Bronchial epithelial cell (primary cell): ENCODE data around the gene TMCC1. TPM values are rescaled to one million over a fixed set of nuclear protein-coding genes. Genes with fewer than 3 reads are reported as not detected.
"Not testable (repeated sequence)": the region's sequence is repeated elsewhere in the genome, so short reads cannot be mapped to it uniquely, and the experiment has no call there.

ENCODE experiments used
- DNase-seq: peaks from one replicate; pipeline ENCODE4 v3.0.0-alpha.2; 2010; ENCODE audit warnings: low read depth
- FAIRE-seq: peaks from 2 replicates; lab custom pipeline; 2011; peaks lifted over from hg19 to GRCh38; lab: Jason Lieb, UNC
- H3K27me3 ChIP-seq: 2 replicates; pipeline ENCODE4 v1.5.1; 2011; ENCODE audit warnings: low read length; ENCODE audit not compliant: control insufficient read depth, insufficient read depth
- H3K36me3 ChIP-seq: 2 replicates; pipeline ENCODE4 v1.5.1; 2011; ENCODE audit warnings: low read length; ENCODE audit not compliant: control insufficient read depth, insufficient read depth
- H3K4me3 ChIP-seq: 2 replicates; pipeline ENCODE4 v1.5.1; 2011; ENCODE audit warnings: mild to moderate bottlenecking, low read depth, low read length, control low read depth
- total RNA-seq: library from RNA; depleted of rRNA; stranded (reverse); fragments of >200 nt; gene quantifications from 2 replicates; pipeline ENCODE4 v1.2.1, GENCODE V29; 2014
- TF ChIP-seq, protein P1 (sequence below): IDR thresholded peaks from 2 replicates; pipeline ENCODE4 v1.5.1; 2011; ENCODE audit warnings: mild to moderate bottlenecking, moderate library complexity, low read length, control low read depth, inconsistent platforms; ENCODE audit not compliant: insufficient read depth, severe bottlenecking

TMCC1 gene
- total RNA-seq, 1 donor from 2014 or later, result 18.2 TPM

DNA sequence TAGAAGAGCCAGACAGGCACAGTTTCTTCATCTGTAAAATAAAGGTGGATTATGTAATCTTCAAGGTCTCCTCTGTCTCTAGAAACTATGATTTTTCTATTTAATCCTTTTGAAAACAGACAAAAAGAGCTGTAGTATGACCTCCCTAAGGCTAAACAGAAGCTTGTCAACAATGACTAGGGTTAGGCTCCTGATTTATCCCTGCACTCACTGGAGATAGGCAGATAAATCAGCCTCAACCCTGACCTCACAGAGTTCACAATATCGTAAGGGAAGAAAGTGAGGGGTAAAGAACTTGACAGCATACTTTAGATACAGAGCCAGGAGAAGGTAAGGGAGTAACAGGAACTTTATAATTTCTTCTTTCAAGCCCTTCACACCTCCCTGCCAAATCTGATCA, 124.8 kb downstream of the TMCC1 start:
- TF ChIP-seq, protein P1, sequence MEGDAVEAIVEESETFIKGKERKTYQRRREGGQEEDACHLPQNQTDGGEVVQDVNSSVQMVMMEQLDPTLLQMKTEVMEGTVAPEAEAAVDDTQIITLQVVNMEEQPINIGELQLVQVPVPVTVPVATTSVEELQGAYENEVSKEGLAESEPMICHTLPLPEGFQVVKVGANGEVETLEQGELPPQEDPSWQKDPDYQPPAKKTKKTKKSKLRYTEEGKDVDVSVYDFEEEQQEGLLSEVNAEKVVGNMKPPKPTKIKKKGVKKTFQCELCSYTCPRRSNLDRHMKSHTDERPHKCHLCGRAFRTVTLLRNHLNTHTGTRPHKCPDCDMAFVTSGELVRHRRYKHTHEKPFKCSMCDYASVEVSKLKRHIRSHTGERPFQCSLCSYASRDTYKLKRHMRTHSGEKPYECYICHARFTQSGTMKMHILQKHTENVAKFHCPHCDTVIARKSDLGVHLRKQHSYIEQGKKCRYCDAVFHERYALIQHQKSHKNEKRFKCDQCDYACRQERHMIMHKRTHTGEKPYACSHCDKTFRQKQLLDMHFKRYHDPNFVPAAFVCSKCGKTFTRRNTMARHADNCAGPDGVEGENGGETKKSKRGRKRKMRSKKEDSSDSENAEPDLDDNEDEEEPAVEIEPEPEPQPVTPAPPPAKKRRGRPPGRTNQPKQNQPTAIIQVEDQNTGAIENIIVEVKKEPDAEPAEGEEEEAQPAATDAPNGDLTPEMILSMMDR, result no peak
- DNase-seq, result no peak
- Histone ChIP-seq H3K27me3 (no peaks in the 10 kb centered on the region), H3K36me3 (no peaks in the 10 kb centered on the region), H3K4me3 (no peak overlapping the region)
- FAIRE-seq, result no peak

- FAIRE-seq, result no peak
- H3K27me3 ChIP-seq, result no peaks in the 10 kb centered on the region
- TF ChIP-seq, protein P1, result no peak
Observed at GRCh38 chr3:129766135-129766534, 127.4 kb downstream of the TMCC1 start.

DNA sequence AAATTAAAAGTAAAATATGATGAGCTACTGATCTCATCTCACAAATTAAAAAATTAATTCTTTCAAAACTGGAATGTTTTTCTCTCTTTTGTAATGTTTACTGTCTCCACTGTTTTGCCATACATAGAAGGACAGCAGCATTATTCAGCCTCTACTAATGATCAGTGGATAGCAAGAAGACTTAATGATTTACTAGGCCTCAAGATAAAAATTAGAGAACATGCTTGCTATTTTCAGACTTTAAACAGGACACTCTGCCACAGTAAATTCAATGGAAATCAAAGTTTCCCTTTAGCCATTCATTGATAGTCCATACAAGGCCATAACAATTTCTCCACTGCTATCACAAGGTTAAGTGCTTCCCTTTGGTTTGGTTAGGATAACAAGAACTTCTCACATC, 129.4 kb downstream of the TMCC1 start:
- DNase-seq (no peak), FAIRE-seq (no peak)
- TF ChIP-seq, protein P1, result no peak
- Histone ChIP-seq H3K4me3 (no peak overlapping the region), H3K27me3 (no peaks in the 10 kb centered on the region), H3K36me3 (no peaks in the 10 kb centered on the region)

More at GRCh38 chr3:129766135-129766534, 127.4 kb downstream of the TMCC1 start:
- no peak overlapping the region for H3K4me3 ChIP-seq
- no peak for DNase-seq
- H3K36me3 ChIP-seq, result no peaks in the 10 kb centered on the region

DNA sequence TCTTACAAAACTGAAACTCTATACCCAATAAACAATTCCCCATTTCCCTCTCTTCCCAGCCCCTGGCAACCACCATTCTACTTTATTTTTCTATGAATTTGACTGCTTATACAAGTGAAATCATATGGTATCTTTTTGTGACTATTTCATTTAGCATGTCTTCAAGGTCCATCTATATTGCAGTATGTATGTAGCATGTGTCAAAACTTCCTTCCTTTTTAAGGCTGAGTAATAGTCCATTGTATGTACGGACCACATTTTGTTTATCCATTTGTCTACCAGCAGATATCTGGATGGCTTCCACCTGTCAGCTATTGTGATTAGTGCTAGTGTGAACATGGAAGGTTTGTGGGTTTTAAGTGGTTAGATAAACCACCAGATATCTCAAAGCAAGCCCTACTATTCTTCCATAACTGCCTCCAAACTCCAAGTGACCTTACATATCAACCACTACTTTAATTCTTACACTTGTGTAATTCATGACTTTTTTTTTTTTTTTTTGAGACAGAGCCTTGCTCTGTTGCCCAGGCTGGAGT, 134.7 kb downstream of the TMCC1 start:
- no peak for DNase-seq
- Histone ChIP-seq H3K4me3 (no peak overlapping the region), H3K36me3 (no peaks in the 10 kb centered on the region), H3K27me3 (no peaks in the 10 kb centered on the region)
- FAIRE-seq, result no peak
- TF ChIP-seq, protein P1, result no peak

GRCh38 chr3:129758306-129758705, 135.2 kb downstream of the TMCC1 start:
- Histone ChIP-seq H3K36me3 (no peaks in the 10 kb centered on the region), H3K27me3 (no peaks in the 10 kb centered on the region), H3K4me3 (no peak overlapping the region)
- DNase-seq, result no peak
- TF ChIP-seq, protein P1, result no peak
- no peak for FAIRE-seq

DNA sequence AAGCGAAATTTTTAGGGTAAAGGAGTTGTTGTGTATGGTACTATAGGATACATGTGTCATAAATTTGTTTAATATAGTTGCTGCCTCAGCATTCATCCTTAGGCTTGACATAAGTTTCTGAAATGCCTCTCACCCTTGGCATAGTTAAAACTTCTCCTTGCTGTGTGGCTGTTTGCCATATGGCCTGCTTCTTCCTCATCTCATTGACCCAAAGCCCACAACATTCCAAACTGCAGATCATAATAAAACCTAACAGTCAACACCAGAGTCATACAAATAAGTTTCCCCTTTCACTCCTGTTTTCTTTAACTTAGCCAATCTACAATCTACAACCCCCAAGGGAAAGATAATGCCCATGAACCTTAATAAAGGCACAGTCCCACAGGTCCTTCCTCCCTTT, 136.6 kb downstream of the TMCC1 start:
- H3K36me3 ChIP-seq, result peaks cover 1% of the 10 kb centered on the region

GRCh38 chr3:129751105-129751504, 142.4 kb downstream of the TMCC1 start:
- not testable (repeated sequence) for H3K4me3 ChIP-seq, FAIRE-seq, H3K27me3 ChIP-seq, H3K36me3 ChIP-seq
- DNase-seq, result peak; percentile 39

More for the DNA sequence above, 136.6 kb downstream of the TMCC1 start:
- FAIRE-seq (no peak), DNase-seq (no peak)
- Histone ChIP-seq H3K4me3 (no peak overlapping the region), H3K27me3 (no peaks in the 10 kb centered on the region)
- TF ChIP-seq, protein P1, result no peak
